ENCODE data around the gene DENND11.

The DENND11 gene

GRCh38 chr7:141702047-141702567 is at the start of gene DENND11:
DENND11 (minus strand) TSS chr7:141702166; CDS start chr7:141702153, 13 bp downstream.
- Histone ChIP-seq H3K27ac (ENCODE audit: low read depth in 2 of 2, low read length in 2 of 2) (peak within 1 kb of the TSS; percentile 36 to 66), H3K9ac (ENCODE audit: low read depth in 1 of 2, low read length in 2 of 2) (peak within 1 kb of the TSS; percentile 71 to 74), H3K27me3 (ENCODE audit: control insufficient read depth in 2 of 2, insufficient read depth in 2 of 2, low read length in 2 of 2) (no peaks in the 10 kb centered on the region), H3K36me3 (ENCODE audit: control insufficient read depth in 2 of 2, insufficient read depth in 2 of 2, low read length in 2 of 2) (no peaks in the 10 kb centered on the region), H3K9me3 (ENCODE audit: control insufficient read depth in 2 of 2, low read length in 2 of 2) (no peaks in the 10 kb centered on the region), H3K4me1 (ENCODE audit: control insufficient read depth in 2 of 2, insufficient read depth in 2 of 2, low read length in 2 of 2) (peaks cover 29% of the 10 kb centered on the region in 2 donors), H3K4me3 (ENCODE audit: low read length in 2 of 2) (peak within 1 kb of the TSS; percentile 72 to 85)

- Histone ChIP-seq H3K4me3 (ENCODE audit: low read length in 2 of 2) (no peak overlapping the region), H3K4me1 (ENCODE audit: control insufficient read depth in 2 of 2, insufficient read depth in 2 of 2, low read length in 2 of 2) (no peaks in the 10 kb centered on the region), H3K27me3 (ENCODE audit: control insufficient read depth in 2 of 2, insufficient read depth in 2 of 2, low read length in 2 of 2) (no peaks in the 10 kb centered on the region), H3K27ac (ENCODE audit: low read depth in 2 of 2, low read length in 2 of 2) (no peak overlapping the region), H3K9ac (ENCODE audit: low read depth in 1 of 2, low read length in 2 of 2) (no peak overlapping the region), H3K36me3 (ENCODE audit: control insufficient read depth in 2 of 2, insufficient read depth in 2 of 2, low read length in 2 of 2) (peaks cover 79 to 85% of the 10 kb centered on the region in 2 donors), H3K9me3 (ENCODE audit: control insufficient read depth in 2 of 2, low read length in 2 of 2) (peaks cover 17 to 24% of the 10 kb centered on the region in 2 donors)
These were observed 46.4 kb upstream of the DENND11 start for GRCh38 chr7:141748396-141748795.

- Histone ChIP-seq H3K4me1 (ENCODE audit: control insufficient read depth in 2 of 2, insufficient read depth in 2 of 2, low read length in 2 of 2) (peaks cover under 1 to 5% of the 10 kb centered on the region in 2 donors), H3K9ac (ENCODE audit: low read depth in 1 of 2, low read length in 2 of 2) (no peak overlapping the region), H3K36me3 (ENCODE audit: control insufficient read depth in 2 of 2, insufficient read depth in 2 of 2, low read length in 2 of 2) (peaks cover 62 to 68% of the 10 kb centered on the region in 2 donors)
These were observed 42.2 kb upstream of the DENND11 start for GRCh38 chr7:141744131-141744530.

GRCh38 chr7:141742229-141742628 is 40.3 kb upstream of the DENND11 start:
- H3K27ac ChIP-seq (ENCODE audit: low read depth in 2 of 2, low read length in 2 of 2) = no peak overlapping the region
- H3K9ac ChIP-seq (ENCODE audit: low read depth in 1 of 2, low read length in 2 of 2) = no peak overlapping the region
- H3K4me1 ChIP-seq (ENCODE audit: control insufficient read depth in 2 of 2, insufficient read depth in 2 of 2, low read length in 2 of 2) = peaks cover 5 to 13% of the 10 kb centered on the region in 2 donors
- H3K36me3 ChIP-seq (ENCODE audit: control insufficient read depth in 2 of 2, insufficient read depth in 2 of 2, low read length in 2 of 2) = peaks cover 49 to 53% of the 10 kb centered on the region in 2 donors
- no peak overlapping the region for H3K4me3 ChIP-seq (ENCODE audit: low read length in 2 of 2)
- no peaks in the 10 kb centered on the region for H3K9me3 ChIP-seq (ENCODE audit: control insufficient read depth in 2 of 2, low read length in 2 of 2)
- H3K27me3 ChIP-seq (ENCODE audit: control insufficient read depth in 2 of 2, insufficient read depth in 2 of 2, low read length in 2 of 2) = no peaks in the 10 kb centered on the region

More at GRCh38 chr7:141744131-141744530, 42.2 kb upstream of the DENND11 start:
- H3K4me3 ChIP-seq (ENCODE audit: low read length in 2 of 2) = no peak overlapping the region
- no peak overlapping the region for H3K27ac ChIP-seq (ENCODE audit: low read depth in 2 of 2, low read length in 2 of 2)
- H3K9me3 ChIP-seq (ENCODE audit: control insufficient read depth in 2 of 2, low read length in 2 of 2) = no peaks in the 10 kb centered on the region
- H3K27me3 ChIP-seq (ENCODE audit: control insufficient read depth in 2 of 2, insufficient read depth in 2 of 2, low read length in 2 of 2) = no peaks in the 10 kb centered on the region

- no peaks in the 10 kb centered on the region for H3K27me3 ChIP-seq (ENCODE audit: control insufficient read depth in 2 of 2, insufficient read depth in 2 of 2, low read length in 2 of 2)
- peaks cover 6 to 16% of the 10 kb centered on the region in 2 donors for H3K4me1 ChIP-seq (ENCODE audit: control insufficient read depth in 2 of 2, insufficient read depth in 2 of 2, low read length in 2 of 2)
- H3K9me3 ChIP-seq (ENCODE audit: control insufficient read depth in 2 of 2, low read length in 2 of 2) = no peaks in the 10 kb centered on the region
- peak overlapping the region; percentile 94 to 96 for H3K4me3 ChIP-seq (ENCODE audit: low read length in 2 of 2)
- peaks cover 31 to 33% of the 10 kb centered on the region in 2 donors for H3K36me3 ChIP-seq (ENCODE audit: control insufficient read depth in 2 of 2, insufficient read depth in 2 of 2, low read length in 2 of 2)
- no peak overlapping the region for H3K9ac ChIP-seq (ENCODE audit: low read depth in 1 of 2, low read length in 2 of 2)
- no peak overlapping the region for H3K27ac ChIP-seq (ENCODE audit: low read depth in 2 of 2, low read length in 2 of 2)
These were observed 37.3 kb upstream of the DENND11 start for GRCh38 chr7:141739250-141739649.

GRCh38 chr7:141738592-141739013 is 36.6 kb upstream of the DENND11 start:
- peaks cover 25 to 26% of the 10 kb centered on the region in 2 donors for H3K36me3 ChIP-seq (ENCODE audit: control insufficient read depth in 2 of 2, insufficient read depth in 2 of 2, low read length in 2 of 2)
- no peaks in the 10 kb centered on the region for H3K9me3 ChIP-seq (ENCODE audit: control insufficient read depth in 2 of 2, low read length in 2 of 2)
- H3K27ac ChIP-seq (ENCODE audit: low read depth in 2 of 2, low read length in 2 of 2) = peak overlapping the region; percentile 74 to 83
- peak overlapping the region; percentile 76 to 85 for H3K9ac ChIP-seq (ENCODE audit: low read depth in 1 of 2, low read length in 2 of 2)
- H3K4me3 ChIP-seq (ENCODE audit: low read length in 2 of 2) = peak overlapping the region; percentile 94 to 96
- H3K4me1 ChIP-seq (ENCODE audit: control insufficient read depth in 2 of 2, insufficient read depth in 2 of 2, low read length in 2 of 2) = peaks cover 6 to 16% of the 10 kb centered on the region in 2 donors
- H3K27me3 ChIP-seq (ENCODE audit: control insufficient read depth in 2 of 2, insufficient read depth in 2 of 2, low read length in 2 of 2) = no peaks in the 10 kb centered on the region

GRCh38 chr7:141737836-141738591 is 36.0 kb upstream of the DENND11 start, which contains the start of gene SSBP1:
SSBP1 (plus strand) TSS chr7:141738358; CDS start chr7:141739167, 809 bp downstream.
- Histone ChIP-seq H3K9me3 (ENCODE audit: control insufficient read depth in 2 of 2, low read length in 2 of 2) (no peaks in the 10 kb centered on the region), H3K4me3 (ENCODE audit: low read length in 2 of 2) (peak within 1 kb of the TSS; percentile 94 to 96), H3K4me1 (ENCODE audit: control insufficient read depth in 2 of 2, insufficient read depth in 2 of 2, low read length in 2 of 2) (peaks cover 6 to 16% of the 10 kb centered on the region in 2 donors), H3K27ac (ENCODE audit: low read depth in 2 of 2, low read length in 2 of 2) (peak within 1 kb of the TSS; percentile 74 to 83), H3K36me3 (ENCODE audit: control insufficient read depth in 2 of 2, insufficient read depth in 2 of 2, low read length in 2 of 2) (peaks cover 19 to 21% of the 10 kb centered on the region in 2 donors), H3K9ac (ENCODE audit: low read depth in 1 of 2, low read length in 2 of 2) (peak within 1 kb of the TSS; percentile 76 to 85), H3K27me3 (ENCODE audit: control insufficient read depth in 2 of 2, insufficient read depth in 2 of 2, low read length in 2 of 2) (no peaks in the 10 kb centered on the region)

- Histone ChIP-seq H3K4me3 (ENCODE audit: low read length in 2 of 2) (peak overlapping the region; percentile 94 to 96), H3K4me1 (ENCODE audit: control insufficient read depth in 2 of 2, insufficient read depth in 2 of 2, low read length in 2 of 2) (peaks cover 6 to 16% of the 10 kb centered on the region in 2 donors), H3K9me3 (ENCODE audit: control insufficient read depth in 2 of 2, low read length in 2 of 2) (no peaks in the 10 kb centered on the region), H3K27me3 (ENCODE audit: control insufficient read depth in 2 of 2, insufficient read depth in 2 of 2, low read length in 2 of 2) (no peaks in the 10 kb centered on the region), H3K27ac (ENCODE audit: low read depth in 2 of 2, low read length in 2 of 2) (peak overlapping the region; percentile 74 to 83), H3K9ac (ENCODE audit: low read depth in 1 of 2, low read length in 2 of 2) (peak overlapping the region; percentile 66 to 76), H3K36me3 (ENCODE audit: control insufficient read depth in 2 of 2, insufficient read depth in 2 of 2, low read length in 2 of 2) (peaks cover 15 to 18% of the 10 kb centered on the region in 2 donors)
These were observed 35.3 kb upstream of the DENND11 start for GRCh38 chr7:141737118-141737835.

GRCh38 chr7:141731476-141732149 is 29.6 kb upstream of the DENND11 start:
- Histone ChIP-seq H3K9me3 (ENCODE audit: control insufficient read depth in 2 of 2, low read length in 2 of 2) (no peaks in the 10 kb centered on the region), H3K4me1 (ENCODE audit: control insufficient read depth in 2 of 2, insufficient read depth in 2 of 2, low read length in 2 of 2) (no peaks in the 10 kb centered on the region), H3K27me3 (ENCODE audit: control insufficient read depth in 2 of 2, insufficient read depth in 2 of 2, low read length in 2 of 2) (no peaks in the 10 kb centered on the region), H3K27ac (ENCODE audit: low read depth in 2 of 2, low read length in 2 of 2) (no peak overlapping the region), H3K9ac (ENCODE audit: low read depth in 1 of 2, low read length in 2 of 2) (no peak overlapping the region), H3K4me3 (ENCODE audit: low read length in 2 of 2) (no peak overlapping the region), H3K36me3 (ENCODE audit: control insufficient read depth in 2 of 2, insufficient read depth in 2 of 2, low read length in 2 of 2) (no peaks in the 10 kb centered on the region)

Measured in mucosa of rectum (tissue), 2 donors.